HepG2 (cell line): ENCODE data around the gene EP300. TPM values are rescaled to one million over a fixed set of nuclear protein-coding genes. Genes with fewer than 3 reads are reported as not detected.

Experiments
- AGO2 ChIP-seq: fragments of 200-400 bp; formaldehyde crosslinking; optimal IDR thresholded peaks from 2 replicates; pipeline ENCODE3; 2017; ENCODE audit warnings: mild to moderate bottlenecking, low read depth, low read length, moderate library complexity
- ARHGAP35 ChIP-seq: sonication (generic); formaldehyde crosslinking; IDR thresholded peaks from 2 replicates; pipeline ENCODE4 v1.9.0; 2022; ENCODE audit warnings: mild to moderate bottlenecking, inconsistent platforms, moderate library complexity, missing genetic modification reagents, borderline replicate concordance
- ARNT2 ChIP-seq: sonication (generic); formaldehyde crosslinking; IDR thresholded peaks from 2 replicates; pipeline ENCODE4 v1.8.0; 2022; ENCODE audit warnings: mild to moderate bottlenecking, low read depth, missing genetic modification reagents, moderate library complexity
- CBX1 ChIP-seq: IDR thresholded peaks from one replicate; pipeline ENCODE4 v1.6.1; 2016; ENCODE audit warnings: antibody characterized with exemption, low read depth
- KMT2A ChIP-seq: sonication (generic); formaldehyde crosslinking; IDR thresholded peaks from 2 replicates; pipeline ENCODE4 v1.4.0; 2020; ENCODE audit warnings: missing genetic modification reagents
- NFATC3 ChIP-seq: sonication (generic); formaldehyde crosslinking; IDR thresholded peaks from 2 replicates; pipeline ENCODE4 v1.5.1; 2020; ENCODE audit warnings: mild to moderate bottlenecking, missing genetic modification reagents
- NFKBIZ ChIP-seq: IDR thresholded peaks from 2 replicates; pipeline ENCODE4 v1.6.1; 2018; ENCODE audit warnings: missing genetic modification reagents, missing compliant biosample characterization
- NFRKB ChIP-seq: fragments of 450-650 bp; IDR thresholded peaks from 2 replicates; pipeline ENCODE4 v1.6.1; 2017
- PAF1 ChIP-seq: IDR thresholded peaks from 2 replicates; pipeline ENCODE4 v1.6.1; 2016; ENCODE audit warnings: missing genetic modification reagents, missing compliant biosample characterization
- RARA ChIP-seq: IDR thresholded peaks from 2 replicates; pipeline ENCODE4 v1.6.1; 2016; ENCODE audit warnings: missing genetic modification reagents, missing compliant biosample characterization
- TBX3 ChIP-seq: fragments of 450-650 bp; IDR thresholded peaks from 2 replicates; pipeline ENCODE4 v1.6.1; 2017; ENCODE audit warnings: antibody characterized with exemption, mild to moderate bottlenecking, inconsistent platforms, borderline replicate concordance
- TOPORS ChIP-seq: sonication (generic); formaldehyde crosslinking; IDR thresholded peaks from 2 replicates; pipeline ENCODE4 v1.8.0; 2023; ENCODE audit warnings: mild to moderate bottlenecking, missing genetic modification reagents
- YEATS4 ChIP-seq: sonication (generic); formaldehyde crosslinking; IDR thresholded peaks from 2 replicates; pipeline ENCODE4 v1.4.0; 2020; ENCODE audit warnings: missing genetic modification reagents, borderline replicate concordance
- ZBTB1 ChIP-seq: sonication (generic); formaldehyde crosslinking; IDR thresholded peaks from 2 replicates; pipeline ENCODE4 v1.4.0; 2020; ENCODE audit warnings: missing genetic modification reagents, borderline replicate concordance
- ZFYVE20 ChIP-seq: sonication (generic); formaldehyde crosslinking; IDR thresholded peaks from 2 replicates; pipeline ENCODE4 v1.8.0; 2023; ENCODE audit warnings: low read depth, mild to moderate bottlenecking, moderate library complexity, missing genetic modification reagents, borderline replicate concordance
- ZKSCAN1 ChIP-seq: fragments of 150-350 bp; IDR thresholded peaks from 2 replicates; pipeline ENCODE4 v1.6.1; 2014; ENCODE audit warnings: low read length
- ZNF33B ChIP-seq: sonication (generic); formaldehyde crosslinking; IDR thresholded peaks from 2 replicates; pipeline ENCODE4 v1.5.1; 2020; ENCODE audit warnings: mild to moderate bottlenecking, missing genetic modification reagents
- ZNF383 ChIP-seq: sonication (generic); formaldehyde crosslinking; IDR thresholded peaks from 2 replicates; pipeline ENCODE4 v1.4.0; 2020; ENCODE audit warnings: missing genetic modification reagents, mild to moderate bottlenecking, borderline replicate concordance
- polyA plus RNA-seq, 8 experiments: library from polyadenylated mRNA; depleted of rRNA in 3 of 8; stranded (reverse) in 7 of 8; unstranded in 1 of 8; fragments of >200 nt; fragmentation: Illumina TruSeq in 4 of 8; extraction: Trizol in 4 of 8; gene quantifications; 2 replicates each; pipeline versions ENCODE4 v1.2.1 to v1.2.3, GENCODE V29; 2011 to 2016; ENCODE audit warnings: low read depth in 4 of 8, missing spikeins in 1 of 8, mixed read lengths in 1 of 8; ENCODE audit not compliant: insufficient read depth in 1 of 8
- total RNA-seq, 5 experiments: library from RNA; depleted of rRNA; stranded (reverse); fragments of >200 nt; fragmentation: Illumina TruSeq; extraction: Trizol; gene quantifications; 2 replicates each; pipeline ENCODE4 v1.2.3, GENCODE V29; 2016; ENCODE audit warnings: low read depth in 1 of 5
- TF ChIP-seq, protein P1 (sequence below): sonication (generic); formaldehyde crosslinking; IDR thresholded peaks from 2 replicates; pipeline ENCODE4 v1.5.0; 2020; ENCODE audit warnings: mild to moderate bottlenecking, missing genetic modification reagents
- TF ChIP-seq, protein P2 (sequence below): sonication (generic); formaldehyde crosslinking; IDR thresholded peaks from 2 replicates; pipeline ENCODE4 v1.5.0; 2020; ENCODE audit warnings: missing genetic modification reagents
- TF ChIP-seq, protein P3 (sequence below): sonication (generic); formaldehyde crosslinking; IDR thresholded peaks from 2 replicates; pipeline ENCODE4 v1.8.1; 2022; ENCODE audit warnings: mild to moderate bottlenecking, missing genetic modification reagents
- TF ChIP-seq, protein P4 (sequence below): IDR thresholded peaks from 2 replicates; pipeline ENCODE4 v1.6.1; 2016; ENCODE audit warnings: missing compliant biosample characterization, missing genetic modification reagents, borderline replicate concordance
- TF ChIP-seq, protein P5 (sequence below): sonication (generic); formaldehyde crosslinking; IDR thresholded peaks from 2 replicates; pipeline ENCODE4 v1.4.0; 2020; ENCODE audit warnings: missing genetic modification reagents, low read depth, mild to moderate bottlenecking, borderline replicate concordance

Gene EP300
- total and polyA plus RNA-seq, 2 of the 13 experiments (the other 11 are each of a cell fraction or from before 2014, with no cell fraction given): 13.6 to 14.9 TPM

DNA sequence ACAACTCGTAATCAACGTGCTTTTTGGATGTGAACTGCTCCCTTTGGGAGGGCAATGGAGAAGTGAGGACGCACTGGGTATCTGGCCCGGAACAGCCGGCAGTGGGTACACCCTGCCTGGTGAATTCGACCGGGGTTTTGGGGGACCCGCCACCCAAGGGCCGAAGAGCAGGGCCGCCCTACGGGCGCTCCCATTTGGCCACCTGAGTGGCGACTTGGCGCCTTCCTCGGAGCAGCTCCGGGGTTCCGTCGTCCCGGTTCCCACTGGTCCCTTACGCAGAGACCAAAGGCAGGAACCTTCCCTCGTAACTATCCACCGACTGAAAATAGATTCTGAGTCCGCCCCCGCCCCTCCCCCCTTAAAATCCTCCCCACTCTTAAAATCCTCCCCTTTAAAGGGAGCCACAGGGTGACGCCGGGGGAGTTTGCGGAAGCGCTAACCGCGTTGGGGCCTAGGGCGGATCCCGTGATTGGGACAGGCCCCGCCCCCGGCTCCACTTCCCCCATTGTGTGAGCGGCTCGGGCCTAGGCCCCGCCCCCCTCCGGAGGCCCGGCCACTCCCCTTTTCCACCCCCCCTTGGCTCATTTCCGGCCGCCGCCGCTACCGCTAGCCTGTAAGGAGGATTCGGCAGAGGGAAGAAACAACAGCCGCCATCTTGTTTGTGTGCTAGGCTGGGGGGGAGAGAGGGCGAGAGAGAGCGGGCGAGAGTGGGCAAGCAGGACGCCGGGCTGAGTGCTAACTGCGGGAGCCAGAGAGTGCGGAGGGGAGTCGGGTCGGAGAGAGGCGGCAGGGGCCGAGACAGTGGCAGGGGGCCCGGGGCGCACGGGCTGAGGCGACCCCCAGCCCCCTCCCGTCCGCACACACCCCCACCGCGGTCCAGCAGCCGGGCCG, 1.0 kb upstream of the EP300 start (continued):
- TF ChIP-seq, protein P1, sequence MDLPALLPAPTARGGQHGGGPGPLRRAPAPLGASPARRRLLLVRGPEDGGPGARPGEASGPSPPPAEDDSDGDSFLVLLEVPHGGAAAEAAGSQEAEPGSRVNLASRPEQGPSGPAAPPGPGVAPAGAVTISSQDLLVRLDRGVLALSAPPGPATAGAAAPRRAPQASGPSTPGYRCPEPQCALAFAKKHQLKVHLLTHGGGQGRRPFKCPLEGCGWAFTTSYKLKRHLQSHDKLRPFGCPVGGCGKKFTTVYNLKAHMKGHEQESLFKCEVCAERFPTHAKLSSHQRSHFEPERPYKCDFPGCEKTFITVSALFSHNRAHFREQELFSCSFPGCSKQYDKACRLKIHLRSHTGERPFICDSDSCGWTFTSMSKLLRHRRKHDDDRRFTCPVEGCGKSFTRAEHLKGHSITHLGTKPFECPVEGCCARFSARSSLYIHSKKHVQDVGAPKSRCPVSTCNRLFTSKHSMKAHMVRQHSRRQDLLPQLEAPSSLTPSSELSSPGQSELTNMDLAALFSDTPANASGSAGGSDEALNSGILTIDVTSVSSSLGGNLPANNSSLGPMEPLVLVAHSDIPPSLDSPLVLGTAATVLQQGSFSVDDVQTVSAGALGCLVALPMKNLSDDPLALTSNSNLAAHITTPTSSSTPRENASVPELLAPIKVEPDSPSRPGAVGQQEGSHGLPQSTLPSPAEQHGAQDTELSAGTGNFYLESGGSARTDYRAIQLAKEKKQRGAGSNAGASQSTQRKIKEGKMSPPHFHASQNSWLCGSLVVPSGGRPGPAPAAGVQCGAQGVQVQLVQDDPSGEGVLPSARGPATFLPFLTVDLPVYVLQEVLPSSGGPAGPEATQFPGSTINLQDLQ (CRISPR knock-in tag): no peak
- TF ChIP-seq RARA (no peak), ZFYVE20 (CRISPR knock-in tag) (no peak), TOPORS (peak; percentile 62; the same call in 1 of the 2 replicates), CBX1 (no peak), ZBTB1 (CRISPR knock-in tag) (no peak), ARNT2 (peak; percentile 47; the same call in 1 of the 2 replicates), TBX3 (no peak), NFATC3 (CRISPR knock-in tag) (no peak), AGO2 (peak; percentile 18), ZNF383 (CRISPR knock-in tag) (no peak), YEATS4 (CRISPR knock-in tag) (peak; percentile 60; the same call in 1 of the 2 replicates), ZKSCAN1 (no peak), NFRKB (peak; percentile 97), NFKBIZ (CRISPR knock-in tag) (no peak), ZNF33B (CRISPR knock-in tag) (no peak), ARHGAP35 (CRISPR knock-in tag) (no peak), KMT2A (CRISPR knock-in tag) (0 out of 2 replicates have a peak, but pooled peaks have one; percentile 20), PAF1 (CRISPR knock-in tag) (no peak)
- TF ChIP-seq, protein P2, sequence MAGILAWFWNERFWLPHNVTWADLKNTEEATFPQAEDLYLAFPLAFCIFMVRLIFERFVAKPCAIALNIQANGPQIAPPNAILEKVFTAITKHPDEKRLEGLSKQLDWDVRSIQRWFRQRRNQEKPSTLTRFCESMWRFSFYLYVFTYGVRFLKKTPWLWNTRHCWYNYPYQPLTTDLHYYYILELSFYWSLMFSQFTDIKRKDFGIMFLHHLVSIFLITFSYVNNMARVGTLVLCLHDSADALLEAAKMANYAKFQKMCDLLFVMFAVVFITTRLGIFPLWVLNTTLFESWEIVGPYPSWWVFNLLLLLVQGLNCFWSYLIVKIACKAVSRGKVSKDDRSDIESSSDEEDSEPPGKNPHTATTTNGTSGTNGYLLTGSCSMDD (CRISPR knock-in tag): no peak
- TF ChIP-seq, protein P3, sequence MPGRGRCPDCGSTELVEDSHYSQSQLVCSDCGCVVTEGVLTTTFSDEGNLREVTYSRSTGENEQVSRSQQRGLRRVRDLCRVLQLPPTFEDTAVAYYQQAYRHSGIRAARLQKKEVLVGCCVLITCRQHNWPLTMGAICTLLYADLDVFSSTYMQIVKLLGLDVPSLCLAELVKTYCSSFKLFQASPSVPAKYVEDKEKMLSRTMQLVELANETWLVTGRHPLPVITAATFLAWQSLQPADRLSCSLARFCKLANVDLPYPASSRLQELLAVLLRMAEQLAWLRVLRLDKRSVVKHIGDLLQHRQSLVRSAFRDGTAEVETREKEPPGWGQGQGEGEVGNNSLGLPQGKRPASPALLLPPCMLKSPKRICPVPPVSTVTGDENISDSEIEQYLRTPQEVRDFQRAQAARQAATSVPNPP (CRISPR knock-in tag): no peak
- TF ChIP-seq, protein P4, sequence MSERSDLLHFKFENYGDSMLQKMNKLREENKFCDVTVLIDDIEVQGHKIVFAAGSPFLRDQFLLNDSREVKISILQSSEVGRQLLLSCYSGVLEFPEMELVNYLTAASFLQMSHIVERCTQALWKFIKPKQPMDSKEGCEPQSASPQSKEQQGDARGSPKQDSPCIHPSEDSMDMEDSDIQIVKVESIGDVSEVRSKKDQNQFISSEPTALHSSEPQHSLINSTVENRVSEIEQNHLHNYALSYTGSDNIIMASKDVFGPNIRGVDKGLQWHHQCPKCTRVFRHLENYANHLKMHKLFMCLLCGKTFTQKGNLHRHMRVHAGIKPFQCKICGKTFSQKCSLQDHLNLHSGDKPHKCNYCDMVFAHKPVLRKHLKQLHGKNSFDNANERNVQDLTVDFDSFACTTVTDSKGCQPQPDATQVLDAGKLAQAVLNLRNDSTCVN (CRISPR knock-in tag): no peak
- TF ChIP-seq, protein P5, sequence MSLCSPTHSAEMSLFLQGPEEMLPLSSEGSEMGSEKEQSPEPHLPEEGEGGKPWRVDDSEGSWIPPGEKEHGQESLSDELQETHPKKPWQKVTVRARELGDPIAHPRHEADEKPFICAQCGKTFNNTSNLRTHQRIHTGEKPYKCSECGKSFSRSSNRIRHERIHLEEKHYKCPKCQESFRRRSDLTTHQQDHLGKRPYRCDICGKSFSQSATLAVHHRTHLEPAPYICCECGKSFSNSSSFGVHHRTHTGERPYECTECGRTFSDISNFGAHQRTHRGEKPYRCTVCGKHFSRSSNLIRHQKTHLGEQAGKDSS (CRISPR knock-in tag): peak; percentile 27; the same call in 1 of the 2 replicates
